GM20431 (cell line): ENCODE data around the gene KIAA1671.

ENCODE experiments used
- in situ Hi-C: fragments of 300-500 bp; cut with MseI, MboI; formaldehyde crosslinking; loops from one replicate; pipeline ENCODE4 v1.15.0; 2020; ENCODE audit warnings: low sequenced_read_pairs; ENCODE audit not compliant: unreplicated experiment

Gene KIAA1671

DNA sequence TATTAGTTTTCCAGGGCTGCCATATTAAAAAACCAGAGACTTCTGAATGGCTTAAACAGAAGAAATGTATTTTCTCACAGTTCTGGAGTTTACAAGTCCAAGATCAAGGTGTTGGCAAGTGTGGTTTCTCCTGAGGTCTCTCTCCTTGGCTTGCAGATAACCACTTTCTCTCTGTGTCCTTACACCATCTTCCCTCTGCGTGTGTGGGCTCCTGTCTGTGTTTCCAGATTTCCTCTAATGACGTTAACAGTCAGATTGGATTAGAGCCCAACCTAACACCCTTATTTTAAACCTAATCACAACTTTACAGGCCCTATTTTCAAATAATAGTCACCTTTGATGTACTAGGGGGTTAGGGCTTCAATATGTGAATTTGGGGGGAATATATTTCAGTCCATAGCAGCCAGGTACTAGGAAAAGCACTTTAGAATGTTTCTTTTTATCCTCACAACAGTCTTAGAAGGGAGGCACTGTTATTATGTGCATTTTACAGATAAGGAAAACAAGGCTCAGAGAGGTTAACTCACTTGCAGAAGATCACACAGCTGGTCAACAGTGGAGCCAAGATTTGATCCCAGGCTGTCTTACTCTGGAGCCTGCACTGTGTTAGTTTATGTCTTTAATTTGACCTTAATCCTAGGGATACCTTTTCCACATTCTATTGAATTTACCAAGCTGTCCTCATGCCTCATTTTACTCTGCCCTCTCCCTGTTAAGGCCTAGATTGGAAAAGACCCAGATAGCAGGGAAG, 130.7 kb downstream of the KIAA1671 start:
- in situ Hi-C loops: no loop called here

- in situ Hi-C loops: no loop called here
Observed at GRCh38 chr22:25083807-25084200, 131.3 kb downstream of the KIAA1671 start.

GRCh38 chr22:25084405-25085107, 132.0 kb downstream of the KIAA1671 start:
- in situ Hi-C loops: no loop called here

DNA sequence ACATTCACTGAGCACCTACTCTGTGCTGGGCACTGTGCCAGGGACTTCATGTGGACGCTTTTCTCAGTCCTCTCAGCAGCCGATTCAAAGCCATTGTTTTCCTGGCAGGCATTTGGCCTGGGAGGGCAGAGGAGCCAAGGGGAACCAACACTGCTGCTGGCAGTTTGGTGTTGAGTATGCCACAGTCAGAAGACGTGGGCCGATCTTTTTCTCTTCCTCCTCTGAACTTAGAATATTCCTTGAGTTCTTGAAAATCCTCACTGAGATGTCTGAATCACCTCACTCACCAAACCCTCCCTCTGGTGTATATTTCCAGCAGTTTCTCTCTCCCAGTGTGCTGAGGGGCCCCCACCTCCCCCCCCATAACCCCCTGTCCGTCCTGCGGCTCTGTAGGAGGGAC, 132.6 kb downstream of the KIAA1671 start:
- in situ Hi-C loops: no loop called here

GRCh38 chr22:25085930-25086901, 133.7 kb downstream of the KIAA1671 start:
- in situ Hi-C loops: no loop called here

DNA sequence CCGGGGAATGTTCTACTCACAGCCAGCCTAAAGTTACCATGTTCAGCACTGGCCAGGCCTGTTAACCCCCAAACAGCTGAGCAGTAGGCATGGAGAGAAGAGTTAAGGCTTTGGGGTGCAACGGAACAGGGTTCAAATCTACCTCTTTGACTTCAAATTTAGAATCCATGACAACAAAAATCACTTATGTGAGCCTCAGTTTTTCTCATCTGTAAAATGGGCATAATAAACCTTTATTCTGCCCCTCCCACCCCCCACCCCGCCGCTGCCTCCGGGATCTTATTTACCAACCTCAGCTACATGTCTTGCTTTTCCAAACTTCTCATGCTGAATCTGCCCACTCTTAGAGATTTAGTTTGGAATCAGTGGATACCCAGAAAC, 134.4 kb downstream of the KIAA1671 start:
- in situ Hi-C loops: no loop called here

GRCh38 chr22:25090225-25090890, 137.8 kb downstream of the KIAA1671 start:
- in situ Hi-C loops: loop anchor here (10.0 kb wide), 1 partner anchor 74 kb away; no protein-coding TSS in a partner anchor

DNA sequence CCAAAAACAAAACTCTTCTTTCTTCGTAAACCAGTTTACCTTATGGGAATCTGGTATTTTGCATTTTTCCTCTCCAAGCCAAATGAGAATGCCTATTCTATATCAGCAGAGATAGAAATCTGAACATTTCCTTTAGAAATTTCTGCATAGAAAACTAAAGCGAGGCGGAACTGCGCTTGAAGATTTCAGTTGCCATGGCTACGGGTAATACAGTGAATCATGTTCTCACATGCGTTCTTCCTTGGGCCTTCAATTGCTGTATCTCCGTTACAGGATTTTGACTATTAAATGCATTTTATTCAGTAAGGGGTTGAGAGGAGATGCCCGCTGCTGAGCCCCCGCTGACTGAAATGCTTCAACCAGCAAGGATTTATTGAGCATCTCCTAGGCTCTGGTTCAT, 138.9 kb downstream of the KIAA1671 start:
- in situ Hi-C loops: loop anchor here (10.0 kb wide), 1 partner anchor 73 kb away; no protein-coding TSS in a partner anchor

- in situ Hi-C loops: loop anchor here (10.0 kb wide), 1 partner anchor 73 kb away; no protein-coding TSS in a partner anchor
Observed at GRCh38 chr22:25092119-25092518, 139.6 kb downstream of the KIAA1671 start.

DNA sequence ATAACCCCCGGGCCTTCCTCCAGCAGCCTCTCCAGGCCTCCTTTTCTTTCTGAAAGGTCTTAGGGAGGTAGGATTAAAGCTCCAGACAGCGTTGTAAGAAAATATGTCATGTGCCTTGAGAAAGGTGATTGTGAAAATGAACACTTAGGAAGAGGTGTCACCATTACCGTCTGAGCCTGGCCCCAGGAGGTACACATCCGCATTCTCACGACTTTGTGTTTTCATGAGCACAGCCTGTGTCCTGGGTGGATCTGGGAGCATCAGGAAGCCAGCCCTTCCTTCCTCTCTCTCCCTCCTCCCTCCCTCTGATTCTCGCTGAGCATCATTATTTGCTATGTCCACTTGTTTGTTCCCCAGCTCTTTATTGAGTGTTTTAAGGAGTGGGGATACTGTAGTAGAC, 142.1 kb downstream of the KIAA1671 start:
- in situ Hi-C loops: loop anchor here (10.0 kb wide), 1 partner anchor 70 kb away; no protein-coding TSS in a partner anchor

DNA sequence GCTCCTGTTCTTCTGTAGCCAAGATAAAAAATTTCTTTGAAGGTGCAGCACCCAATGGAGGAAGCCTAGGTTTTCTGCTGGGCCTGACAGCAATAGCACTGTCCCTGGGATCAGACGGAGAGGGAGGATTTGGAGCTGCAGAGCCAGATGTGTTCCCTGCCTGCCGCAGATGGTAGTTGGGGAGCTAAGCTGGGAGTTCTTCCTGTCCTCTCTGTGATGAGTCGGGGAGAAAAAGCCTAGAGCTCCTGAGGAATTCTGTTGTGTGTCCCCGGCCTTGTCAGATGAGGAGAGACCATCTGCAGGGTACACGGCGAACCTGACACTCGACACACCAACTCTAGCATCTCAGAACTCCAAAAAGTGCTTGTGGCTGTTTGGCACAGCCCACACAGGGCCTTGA, 143.4 kb downstream of the KIAA1671 start:
- in situ Hi-C loops: loop anchor here (10.0 kb wide), 1 partner anchor 69 kb away; no protein-coding TSS in a partner anchor

GRCh38 chr22:25096638-25097405, 144.3 kb downstream of the KIAA1671 start:
- in situ Hi-C loops: loop anchor here (10.0 kb wide), 1 partner anchor 68 kb away; no protein-coding TSS in a partner anchor

DNA sequence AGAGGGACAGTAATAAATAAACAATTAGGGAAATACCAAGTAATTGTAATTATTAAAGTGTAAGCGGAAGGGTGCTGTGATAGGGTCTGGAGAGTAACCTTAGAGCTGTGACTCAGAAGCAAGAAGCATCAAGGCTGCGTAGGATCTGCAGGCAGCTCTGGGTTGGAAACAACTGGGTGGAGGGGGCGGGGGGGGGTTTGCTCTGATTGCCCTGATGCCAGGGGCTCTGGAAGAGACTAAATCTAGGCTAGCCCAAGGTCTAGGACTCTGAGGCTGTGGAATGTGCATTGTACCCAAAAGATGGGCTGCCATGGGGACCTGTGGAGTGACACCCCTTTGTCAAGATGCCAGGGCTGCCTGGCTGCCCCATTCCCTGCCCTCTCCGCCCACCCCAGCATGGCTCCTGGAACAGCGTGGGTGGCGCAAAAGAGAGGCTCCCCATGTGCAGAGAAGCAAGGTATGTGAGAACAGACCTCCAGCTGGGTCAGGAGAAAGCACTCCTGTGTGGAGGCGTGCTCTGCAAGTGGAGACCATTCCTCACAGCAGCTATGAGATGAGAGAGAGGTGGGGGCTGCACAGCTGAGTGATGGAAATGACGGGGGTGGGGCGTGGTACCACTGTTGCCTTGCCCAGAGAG, 146.0 kb downstream of the KIAA1671 start:
- in situ Hi-C loops: loop anchor here (10.0 kb wide), 1 partner anchor 66 kb away; no protein-coding TSS in a partner anchor

GRCh38 chr22:25099202-25099601, 146.7 kb downstream of the KIAA1671 start:
- in situ Hi-C loops: loop anchor here (10.0 kb wide), 1 partner anchor 66 kb away; no protein-coding TSS in a partner anchor

- in situ Hi-C loops: no loop called here
Observed at GRCh38 chr22:25100402-25100801, 147.9 kb downstream of the KIAA1671 start.

GRCh38 chr22:25100948-25101347, 148.4 kb downstream of the KIAA1671 start:
- in situ Hi-C loops: no loop called here

GRCh38 chr22:25101501-25101900, 149.0 kb downstream of the KIAA1671 start:
- in situ Hi-C loops: no loop called here

- in situ Hi-C loops: no loop called here
Observed at GRCh38 chr22:25101986-25102385, 149.5 kb downstream of the KIAA1671 start.
